ENCODE measurements around the gene UBR7.
"Not testable (repeated sequence)": the region's sequence is repeated elsewhere in the genome, so short reads cannot be mapped to it uniquely, and the experiment has no call there.

The UBR7 gene

DNA sequence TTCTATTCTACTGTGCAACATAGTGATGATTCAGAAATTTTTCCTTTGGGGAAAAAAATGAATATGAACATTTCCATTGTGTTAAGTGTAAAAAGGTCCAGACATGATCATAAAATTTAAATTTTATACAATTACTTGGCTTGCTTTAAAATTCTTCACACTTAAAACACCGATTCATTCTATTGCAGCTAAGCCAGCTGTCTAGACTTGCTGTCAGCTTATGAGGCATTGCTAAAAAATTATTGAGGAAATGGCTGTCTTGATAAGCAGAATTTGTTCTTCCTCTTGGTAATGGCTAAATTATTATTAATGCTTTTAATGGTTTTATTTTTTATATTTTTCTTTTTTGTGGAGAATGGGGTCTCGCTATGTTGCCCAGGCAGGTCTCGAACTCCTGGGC, 20.1 kb upstream of the UBR7 start:
- no peak for DNase-seq (ENCODE audit: low read depth in 2 of 3, low spot score in 2 of 3)

DNA sequence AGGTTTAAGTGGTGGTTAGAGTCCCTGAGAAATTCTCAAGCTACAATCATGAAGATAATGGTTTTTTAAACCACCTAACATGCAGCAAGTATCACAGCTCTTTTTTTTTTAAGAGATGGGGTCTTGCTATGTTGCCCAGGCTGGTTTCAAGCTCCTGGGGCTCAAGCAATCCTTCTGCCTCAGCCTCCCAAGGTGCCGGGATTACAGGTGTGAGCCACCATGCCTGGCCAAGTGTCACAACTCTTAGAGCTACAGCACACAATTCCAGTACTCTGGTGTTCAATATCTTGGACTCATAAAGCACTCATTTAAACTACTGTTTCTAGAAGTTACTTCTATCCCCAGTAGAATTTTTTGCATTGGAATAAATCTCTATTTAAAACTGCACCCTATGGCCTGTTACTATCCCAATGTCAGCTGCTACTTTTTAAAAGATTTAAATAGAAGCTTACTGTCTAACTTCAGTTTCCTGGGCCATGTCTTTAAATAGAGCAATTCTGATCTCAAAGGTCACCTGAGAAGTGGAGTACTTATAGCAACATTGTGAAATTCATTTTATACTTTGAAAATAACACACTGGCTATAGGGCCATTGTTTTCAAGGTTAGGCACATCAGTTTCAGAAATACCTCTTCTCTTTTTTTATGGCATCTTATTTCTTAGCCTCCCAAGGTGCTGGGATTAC, 11.6 kb upstream of the UBR7 start:
- DNase-seq (ENCODE audit: low read depth in 2 of 3, low spot score in 2 of 3), result no peak

DNA sequence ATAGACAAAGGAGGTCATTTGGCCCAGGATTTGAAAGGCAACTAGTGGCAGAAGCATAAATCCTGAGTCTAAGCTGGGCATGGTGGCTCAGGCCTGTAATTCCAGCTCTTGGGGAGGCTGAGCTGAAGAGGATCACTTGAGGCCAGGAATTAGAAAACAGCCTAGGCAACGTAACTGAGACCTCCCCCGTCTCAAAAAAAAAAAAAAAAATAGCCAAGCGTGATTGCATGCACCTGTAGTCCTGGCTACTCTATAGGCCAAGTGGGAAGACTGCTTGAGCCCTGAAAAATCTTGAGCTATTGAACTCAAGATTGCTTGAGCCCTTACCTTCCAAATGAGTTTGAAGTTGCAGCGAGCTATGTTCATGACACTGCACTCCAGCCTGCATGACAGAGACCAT, 8.0 kb upstream of the UBR7 start:
- DNase-seq (ENCODE audit: low read depth in 2 of 3, low spot score in 2 of 3), result no peak

DNA sequence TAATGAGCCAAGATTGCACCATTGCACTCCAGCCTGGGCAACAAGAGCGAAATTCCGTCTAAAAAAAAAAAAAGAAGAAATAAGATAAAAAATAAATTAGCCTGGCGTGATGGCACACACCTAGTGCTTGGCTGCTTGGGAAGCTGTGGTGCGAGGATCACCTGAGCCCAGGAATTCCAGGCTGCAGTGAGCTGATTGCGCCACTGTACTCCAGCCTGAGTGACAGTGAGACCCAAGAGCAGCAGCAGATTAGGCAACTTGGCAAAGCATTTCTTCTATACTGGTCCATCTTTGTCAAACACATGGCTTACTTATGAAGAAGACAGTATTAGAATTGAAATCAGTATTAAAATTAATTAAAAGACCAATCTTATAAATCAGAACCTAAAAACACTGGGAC, 6.5 kb upstream of the UBR7 start:
- no peak for DNase-seq (ENCODE audit: low read depth in 2 of 3, low spot score in 2 of 3)

DNA sequence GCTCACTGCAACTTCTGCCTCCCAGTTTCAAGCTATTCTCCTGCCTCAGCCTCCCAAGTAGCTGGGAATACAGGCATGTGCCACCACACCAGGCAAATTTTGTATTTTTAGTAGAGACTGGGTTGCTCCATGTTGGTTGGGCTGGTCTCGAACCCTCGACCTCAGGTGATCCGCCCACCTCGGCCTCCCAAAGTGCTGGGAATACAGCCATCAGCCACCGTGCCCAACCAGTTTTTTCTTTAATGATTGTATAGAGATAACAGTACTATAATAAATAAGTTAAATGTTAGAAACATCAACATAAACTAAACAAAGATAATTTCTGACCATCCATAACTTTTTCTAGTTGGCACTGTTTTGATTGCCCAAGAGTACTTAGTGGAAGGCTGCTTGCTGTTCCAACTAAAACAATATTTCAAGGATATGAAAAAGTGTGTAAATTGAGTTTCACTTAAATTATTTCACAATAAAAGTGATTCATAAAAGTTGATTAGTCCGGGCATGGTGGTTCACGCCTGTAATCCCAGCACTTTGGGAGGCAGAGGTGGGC, 5.8 kb upstream of the UBR7 start:
- DNase-seq (ENCODE audit: low read depth in 2 of 3, low spot score in 2 of 3), result no peak

DNA sequence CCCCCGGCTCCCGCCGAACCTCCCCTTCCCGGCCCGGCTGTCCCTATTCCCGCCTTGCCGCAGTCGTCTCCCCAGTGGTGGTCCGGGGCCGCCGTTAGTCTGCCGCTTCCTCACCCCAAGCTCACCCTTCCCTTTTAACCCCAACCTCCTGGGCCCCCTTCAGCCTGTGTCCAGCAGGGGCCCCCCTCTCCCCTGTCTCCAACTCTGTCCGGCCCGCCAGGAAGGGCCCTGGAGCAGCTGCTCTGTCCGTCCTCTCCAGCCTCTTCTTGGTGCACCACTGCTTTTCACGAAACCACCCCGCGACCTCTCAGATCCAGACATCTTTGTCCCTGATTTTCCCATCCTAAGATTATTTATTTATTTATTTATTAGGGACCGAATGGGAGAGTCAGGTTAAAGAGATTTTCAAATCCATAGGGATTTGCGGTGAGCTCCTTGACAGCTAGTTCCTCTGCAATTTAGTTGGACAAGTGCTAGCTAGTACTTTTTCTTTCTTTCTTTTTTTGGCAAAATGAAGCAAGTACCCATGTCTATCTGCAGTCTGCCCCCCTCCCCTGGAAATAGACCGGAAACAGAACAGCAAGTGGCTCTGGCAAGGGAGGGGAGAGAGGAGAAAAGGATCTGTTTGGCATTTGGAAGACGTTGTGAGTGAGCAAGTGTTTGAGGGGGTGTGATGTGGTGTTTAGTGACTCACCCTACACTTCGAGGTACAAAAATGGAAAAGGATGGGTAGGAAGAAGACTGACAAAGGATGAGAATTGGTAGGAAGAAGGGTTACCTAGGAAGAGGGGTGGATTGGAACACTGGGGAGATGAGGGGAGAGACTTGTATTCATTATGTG, 632 bp downstream of the UBR7 start:
- DNase-seq (ENCODE audit: low read depth in 2 of 3, low spot score in 2 of 3), result no peak

DNA sequence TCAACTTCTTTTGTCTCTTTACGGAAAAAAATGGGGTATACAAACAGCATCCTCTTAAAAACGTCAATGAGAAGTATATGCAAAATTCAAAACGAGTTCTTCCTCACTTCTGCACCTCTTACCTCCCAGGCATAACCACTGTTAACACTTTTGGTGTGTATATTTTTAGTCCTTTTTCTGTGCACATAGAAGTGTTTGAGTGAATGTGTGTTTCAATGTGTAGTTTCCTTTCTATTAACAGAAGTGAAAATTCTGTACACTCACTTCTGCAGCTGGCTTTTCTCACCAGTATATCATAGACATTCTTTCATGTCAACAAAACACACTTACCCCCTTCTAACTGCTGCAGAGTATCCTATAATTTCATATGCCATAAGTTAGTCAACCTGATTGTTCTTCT, 5.4 kb downstream of the UBR7 start:
- DNase-seq (ENCODE audit: low read depth in 2 of 3, low spot score in 2 of 3), result no peak

DNA sequence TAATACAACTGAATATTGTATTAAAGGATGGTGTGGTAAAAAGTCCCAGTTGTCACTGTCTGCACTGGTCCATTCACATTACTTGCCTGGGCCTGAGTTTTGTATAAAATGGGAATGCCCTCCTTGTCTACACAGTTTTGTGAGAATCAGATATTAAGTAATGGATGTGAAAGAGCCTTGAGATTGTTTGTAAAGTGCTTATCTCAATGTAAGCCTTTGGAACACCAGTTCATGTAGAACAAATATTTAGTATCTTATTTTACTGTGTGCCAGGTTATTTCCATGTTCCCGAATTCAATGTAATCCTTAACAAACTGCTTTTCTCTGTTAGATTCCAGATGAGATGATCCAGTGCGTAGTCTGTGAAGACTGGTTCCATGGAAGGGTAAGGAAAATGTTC, 7.5 kb downstream of the UBR7 start:
- no peak for DNase-seq (ENCODE audit: low read depth in 2 of 3, low spot score in 2 of 3)

DNA sequence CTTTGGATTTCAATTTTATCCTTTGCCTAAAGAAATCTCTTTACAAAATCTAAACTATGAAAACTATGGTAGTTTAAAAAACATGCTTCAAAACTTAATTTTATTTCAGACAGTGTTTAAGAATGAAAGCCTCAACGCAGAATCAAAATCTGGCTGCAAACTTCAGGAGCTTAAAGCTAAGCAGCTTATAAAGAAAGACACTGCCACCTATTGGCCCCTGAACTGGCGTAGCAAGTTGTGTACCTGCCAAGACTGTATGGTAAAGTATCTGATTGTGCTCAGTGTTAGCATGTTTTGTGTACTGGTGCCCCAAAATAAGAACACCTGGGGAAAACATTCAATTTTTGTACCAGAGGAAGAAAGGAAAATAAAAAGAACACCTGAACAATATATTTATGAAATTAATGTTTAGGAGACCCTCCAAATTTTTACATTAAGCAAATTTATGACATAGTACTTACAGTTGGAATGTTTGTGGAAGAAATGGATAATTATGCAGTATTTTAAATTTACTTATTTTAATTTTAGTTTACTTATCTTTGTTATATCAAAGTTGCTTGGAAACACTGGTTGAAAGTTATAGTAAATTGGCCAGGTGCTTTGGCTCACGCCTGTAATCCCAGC, 12.2 kb downstream of the UBR7 start:
- DNase-seq (ENCODE audit: low read depth in 2 of 3, low spot score in 2 of 3), result no peak

DNA sequence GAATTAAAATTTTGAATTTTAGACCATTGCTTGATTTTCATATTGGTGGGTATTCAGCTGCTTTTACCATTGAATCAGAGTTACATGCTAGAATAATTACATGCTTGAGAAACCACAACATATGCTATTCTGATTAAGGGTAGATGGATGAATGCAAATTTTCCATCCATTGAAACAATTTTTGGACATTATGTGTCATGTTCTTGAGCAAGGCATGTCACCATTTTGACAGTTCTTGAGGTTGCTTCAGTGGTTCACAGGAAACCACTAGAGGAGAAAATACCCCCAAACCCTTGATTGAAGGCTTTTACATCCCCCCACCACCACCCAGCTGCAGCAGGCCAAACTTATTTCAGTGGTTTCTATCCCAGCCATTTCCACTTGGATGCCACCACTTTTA, 13.5 kb downstream of the UBR7 start:
- DNase-seq (ENCODE audit: low read depth in 2 of 3, low spot score in 2 of 3), result no peak

DNA sequence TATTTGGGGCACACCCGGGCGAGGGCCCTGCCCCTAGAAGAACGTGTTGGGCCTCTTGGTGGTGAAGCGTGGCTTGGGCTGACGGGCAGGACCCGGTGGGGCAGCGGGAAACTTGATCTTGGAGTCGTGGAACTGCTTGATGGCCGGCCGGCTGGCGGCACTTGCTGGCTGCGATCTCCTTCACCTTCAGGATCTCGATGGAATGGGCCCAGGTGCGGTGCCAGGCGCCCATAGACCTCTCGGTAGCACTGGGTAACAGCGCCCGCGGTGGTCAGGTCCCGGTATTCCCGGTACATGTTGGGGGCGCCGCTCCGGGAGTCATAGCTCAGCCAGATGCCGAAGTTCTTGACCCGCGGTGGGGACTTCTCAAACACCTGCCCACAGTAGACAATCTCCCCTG, 16.5 kb downstream of the UBR7 start:
- no peak for DNase-seq (ENCODE audit: low read depth in 2 of 3, low spot score in 2 of 3)

DNA sequence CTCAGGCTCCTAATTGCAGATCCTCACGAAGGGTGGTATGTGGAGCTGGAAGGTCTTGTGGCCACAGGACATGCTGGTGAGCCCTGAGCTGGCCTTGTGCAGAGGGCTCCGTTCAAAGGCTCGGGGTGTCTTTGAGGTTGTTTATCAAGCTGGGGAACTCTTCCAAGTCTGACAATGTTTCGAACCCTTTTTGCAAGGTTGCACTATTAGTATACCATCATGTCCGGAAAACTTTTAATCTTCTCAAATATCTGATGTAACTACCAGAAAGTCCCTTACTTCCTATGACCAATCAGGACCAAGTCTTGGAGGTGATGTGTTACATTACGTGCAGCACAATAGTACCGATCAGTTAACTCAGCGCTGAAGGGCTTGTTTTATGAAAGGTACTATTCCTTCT, 21.5 kb downstream of the UBR7 start:
- DNase-seq (ENCODE audit: low read depth in 2 of 3, low spot score in 2 of 3), result no peak

DNA sequence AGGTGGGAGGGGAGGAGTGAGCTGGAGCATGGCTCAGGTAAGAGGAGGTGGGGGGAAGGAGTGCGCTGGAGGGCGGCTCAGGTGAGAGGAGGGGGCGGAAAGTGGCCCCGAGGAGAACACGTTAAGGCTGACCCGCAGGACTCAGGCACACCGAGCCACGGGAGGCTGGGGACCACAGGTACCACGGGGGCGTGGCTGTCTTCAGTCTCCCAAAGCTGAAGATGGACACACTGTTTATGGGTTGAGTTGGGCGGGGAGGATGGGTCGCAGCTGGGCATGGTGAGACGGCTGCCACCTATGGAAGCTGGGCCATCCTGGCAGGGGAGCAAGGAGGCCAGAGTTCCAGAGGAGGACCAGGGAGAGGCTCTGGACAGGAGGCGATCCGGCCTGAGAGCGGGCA, 23.5 kb downstream of the UBR7 start:
- DNase-seq (ENCODE audit: low read depth in 2 of 3, low spot score in 2 of 3), result no peak

DNA sequence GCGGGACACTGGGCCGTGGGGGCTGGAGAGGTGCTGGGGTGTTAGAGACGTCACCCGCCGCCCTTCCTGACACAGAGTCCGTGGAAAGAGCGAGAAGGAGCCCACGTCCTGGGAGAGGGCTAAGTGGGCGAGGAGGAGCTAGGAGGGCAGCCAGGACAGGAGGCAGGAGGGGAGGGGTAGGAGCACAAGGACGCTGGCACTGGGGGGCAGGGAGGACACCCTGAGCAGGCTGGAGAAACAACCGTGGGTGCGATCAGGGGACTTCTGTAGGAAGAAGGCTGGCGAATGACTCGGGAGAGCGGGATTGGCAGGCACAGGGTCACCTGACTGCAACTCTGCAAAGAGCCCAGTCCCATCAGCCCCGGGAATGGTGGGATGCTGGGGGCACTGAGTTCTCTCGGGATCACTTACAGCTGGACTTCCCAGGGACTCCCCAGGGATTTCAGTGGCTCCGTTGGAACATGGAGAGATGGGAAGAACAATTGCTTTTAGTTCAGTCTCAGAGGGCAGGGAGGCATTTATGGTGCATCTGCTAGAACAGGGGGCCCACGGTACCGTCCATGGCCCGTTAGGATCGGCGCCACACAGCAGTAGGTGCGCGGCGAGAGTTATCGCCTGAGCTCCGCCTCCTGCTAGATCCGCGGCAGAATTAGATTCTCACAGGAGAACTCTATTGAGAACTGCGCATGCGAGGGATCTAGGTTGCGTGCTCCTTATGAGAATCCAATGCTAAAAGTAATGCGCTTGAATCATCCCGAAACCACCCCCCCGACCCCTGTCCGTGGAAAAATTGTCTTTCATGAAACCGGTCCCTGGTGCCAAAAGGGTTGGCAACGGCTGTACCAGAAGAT, 24.3 kb downstream of the UBR7 start:
- no peak for DNase-seq (ENCODE audit: low read depth in 2 of 3, low spot score in 2 of 3)

DNA sequence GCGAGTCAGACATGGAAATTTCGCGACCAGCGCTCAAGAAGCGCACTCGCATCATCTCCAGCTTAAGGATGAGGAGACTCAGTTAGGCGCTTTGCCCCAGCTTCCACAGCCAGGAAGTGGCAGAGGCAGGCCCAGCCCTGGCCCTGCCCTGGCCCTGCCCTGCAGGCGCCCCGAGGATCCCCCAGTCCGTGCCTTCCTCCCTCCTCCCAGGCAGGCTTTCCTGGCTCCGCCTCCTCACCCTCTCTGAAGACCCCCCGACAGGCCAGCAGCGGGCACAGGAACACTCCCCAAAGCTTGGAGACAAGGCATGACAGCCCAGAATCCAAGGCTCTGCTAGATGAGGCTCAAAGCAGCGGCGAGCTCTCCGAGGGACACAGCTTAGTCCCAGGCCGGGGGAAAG, 25.1 kb downstream of the UBR7 start:
- DNase-seq (ENCODE audit: low read depth in 2 of 3, low spot score in 2 of 3), result no peak

DNA sequence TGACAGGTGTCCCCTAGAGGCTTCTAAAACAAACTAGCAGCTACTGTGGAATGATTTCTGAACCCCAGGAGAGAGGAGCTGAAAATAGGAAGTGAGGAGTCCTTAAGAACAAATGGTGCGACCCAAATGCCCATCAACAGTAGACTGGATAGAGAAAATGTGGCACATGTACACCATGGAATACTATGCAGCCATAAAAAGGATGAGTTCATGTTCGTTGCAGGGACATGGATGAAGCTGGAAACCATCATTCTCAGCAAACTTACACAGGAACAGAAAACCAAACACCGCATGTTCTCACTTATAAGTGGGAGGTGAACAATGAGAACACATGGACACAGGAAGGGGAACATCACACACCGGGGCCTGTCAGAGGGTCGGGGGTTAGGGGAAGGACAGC, 26.0 kb downstream of the UBR7 start:
- not testable (repeated sequence) for DNase-seq (ENCODE audit: low read depth in 2 of 3, low spot score in 2 of 3)

DNA sequence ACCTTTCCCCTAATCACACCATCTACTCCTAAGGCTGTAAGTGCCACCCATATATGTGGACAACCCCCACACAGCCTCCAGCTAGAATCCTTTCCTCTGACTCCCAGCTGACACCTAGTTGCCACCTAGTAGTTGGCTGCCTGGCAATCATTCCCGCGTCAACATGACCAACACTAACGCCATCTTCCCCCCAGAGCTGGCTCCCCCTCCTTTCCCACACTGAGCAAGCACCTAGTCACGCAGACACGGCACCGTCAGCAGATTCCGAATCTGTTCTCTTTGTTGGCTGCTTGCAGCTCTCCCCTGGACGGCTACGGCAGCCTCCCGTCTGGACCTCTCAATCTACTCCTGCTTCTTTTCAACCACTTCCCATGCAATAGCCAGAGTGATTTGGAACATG, 27.7 kb downstream of the UBR7 start:
- no peak for DNase-seq (ENCODE audit: low read depth in 2 of 3, low spot score in 2 of 3)

DNA sequence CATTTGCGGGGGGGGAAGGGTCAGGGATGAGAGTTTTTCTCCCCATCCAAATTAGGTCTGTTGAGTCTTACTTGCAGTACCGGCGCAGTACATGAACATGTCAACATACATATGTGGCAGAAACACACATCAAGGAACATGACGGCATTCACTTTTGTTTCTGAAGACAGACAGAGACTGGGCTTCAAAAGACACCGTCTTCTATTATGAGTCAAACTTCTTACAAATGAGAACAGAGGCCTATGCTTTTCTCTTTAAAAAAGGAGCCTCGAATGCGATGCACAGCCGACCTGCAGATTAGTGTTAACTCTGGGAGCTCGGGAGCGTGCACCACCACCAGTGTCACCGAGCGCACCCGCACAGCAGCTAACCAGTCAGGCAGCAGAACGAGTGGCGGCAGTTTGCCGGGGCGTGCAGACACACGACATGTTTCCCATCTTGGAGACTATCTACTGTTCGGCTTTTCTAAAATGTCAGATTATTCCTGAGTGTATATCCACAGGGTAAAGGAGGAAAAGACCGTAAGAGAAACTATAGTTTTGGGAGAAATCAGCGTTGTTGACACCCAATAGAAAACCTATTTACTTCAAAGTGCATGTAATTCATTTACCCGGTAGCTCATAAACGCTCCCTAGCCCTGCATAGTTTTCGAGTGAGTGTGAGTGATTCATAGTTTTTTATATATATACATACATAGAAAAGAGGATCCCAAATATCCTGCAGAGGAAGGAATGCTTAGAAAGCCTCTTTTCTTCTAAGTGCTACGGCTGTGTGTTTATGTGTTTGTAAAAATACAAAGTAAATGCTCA, 33.0 kb downstream of the UBR7 start:
- no peak for DNase-seq (ENCODE audit: low read depth in 2 of 3, low spot score in 2 of 3)

DNA sequence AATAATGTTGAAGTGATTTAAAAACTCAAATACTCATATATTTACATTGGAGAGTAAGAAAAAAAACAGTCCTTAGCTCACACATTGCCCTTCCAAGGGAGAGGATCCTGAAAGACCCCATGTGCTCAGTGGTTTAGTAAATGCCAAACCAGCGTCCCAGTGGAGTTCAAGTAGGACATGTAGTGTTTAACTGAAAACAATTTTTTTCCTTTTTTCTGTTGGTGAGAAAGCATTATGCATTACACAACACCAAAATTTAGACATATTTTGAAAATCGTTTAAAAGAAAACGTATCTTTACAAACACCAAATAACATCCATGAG, 33.6 kb downstream of the UBR7 start:
- no peak for DNase-seq (ENCODE audit: low read depth in 2 of 3, low spot score in 2 of 3)

DNA sequence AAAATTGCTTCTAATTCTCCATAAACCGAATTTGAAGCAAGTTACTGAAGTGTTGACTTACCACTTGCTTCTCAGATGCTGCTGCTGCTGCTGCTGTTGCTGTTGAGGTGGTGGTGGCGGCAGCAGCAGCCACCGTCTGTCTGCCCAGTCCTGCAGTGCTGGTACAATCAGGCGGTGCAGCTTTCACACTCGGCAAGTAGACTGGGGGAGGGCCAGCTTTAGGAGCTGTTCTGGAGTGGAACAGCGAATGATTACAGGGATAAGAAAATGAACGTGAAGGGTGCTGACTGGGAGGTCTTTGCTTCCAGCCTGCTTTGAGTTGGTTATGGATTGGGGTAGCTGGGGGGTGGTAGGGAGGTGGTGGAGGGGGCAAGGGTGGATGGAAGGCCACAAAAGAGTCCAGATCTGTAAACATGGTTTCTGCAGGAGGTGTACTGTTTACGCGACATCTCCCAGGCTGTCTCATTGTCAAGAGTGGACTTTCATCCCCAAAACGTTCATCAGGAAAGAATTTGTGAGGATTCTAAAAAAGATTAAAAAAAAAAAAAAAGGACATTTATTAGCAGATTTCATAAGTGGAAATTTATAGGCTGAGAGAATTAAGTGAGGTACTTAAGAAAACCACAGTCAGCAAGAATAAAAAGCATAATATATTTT, 38.8 kb downstream of the UBR7 start:
- no peak for DNase-seq (ENCODE audit: low read depth in 2 of 3, low spot score in 2 of 3)

Measured in activated CD8-positive, alpha-beta memory T cell treated with anti-CD3 and anti-CD28 coated beads for 48 hours (primary cell).